ENCODE data around the gene RFX5.

Gene RFX5

GRCh38 chr1:151315565-151316235 is 31.4 kb downstream of the RFX5 start:
- DNase-seq = no peak

GRCh38 chr1:151314137-151314875 is 32.7 kb downstream of the RFX5 start:
- no peak for DNase-seq

DNA sequence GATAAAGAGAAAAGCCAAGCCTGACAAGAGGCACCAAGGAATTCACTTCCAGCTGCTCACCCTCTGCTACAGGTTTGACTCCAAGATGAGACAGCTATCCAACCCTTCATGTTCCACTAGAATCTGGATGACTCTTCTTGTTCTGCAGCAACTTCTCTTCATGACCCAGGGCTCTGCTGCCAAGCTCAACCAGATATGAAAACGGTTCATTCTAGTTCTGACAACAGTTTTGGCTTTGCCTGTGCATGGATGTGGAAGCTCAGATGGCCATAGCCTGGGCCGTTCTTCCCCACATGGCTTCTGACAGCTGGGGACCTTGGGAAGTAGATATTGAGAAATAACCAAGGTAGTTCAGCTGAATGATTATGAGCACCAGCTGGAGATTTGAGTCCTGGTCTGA is 33.6 kb downstream of the RFX5 start:
- no peak for DNase-seq

DNA sequence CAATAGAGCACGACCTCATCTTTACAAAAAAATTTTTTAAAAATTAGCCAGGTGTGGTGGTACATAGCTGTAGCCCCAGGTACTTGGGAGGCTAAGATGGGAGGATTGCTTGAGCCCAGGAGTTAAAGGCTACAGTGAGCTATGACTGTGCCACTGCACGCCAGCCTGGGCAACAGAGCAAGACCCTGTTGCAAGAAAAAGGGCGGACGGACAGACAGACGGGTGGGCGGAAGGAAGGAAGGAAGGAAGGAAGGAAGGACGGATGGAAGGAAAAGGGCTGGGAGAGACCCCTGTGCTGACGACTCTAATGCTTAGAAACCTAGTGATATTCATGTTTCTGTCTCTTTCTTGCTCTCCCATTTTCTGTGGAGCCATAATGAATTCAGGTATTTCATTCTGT is 34.2 kb downstream of the RFX5 start:
- no peak for DNase-seq

DNA sequence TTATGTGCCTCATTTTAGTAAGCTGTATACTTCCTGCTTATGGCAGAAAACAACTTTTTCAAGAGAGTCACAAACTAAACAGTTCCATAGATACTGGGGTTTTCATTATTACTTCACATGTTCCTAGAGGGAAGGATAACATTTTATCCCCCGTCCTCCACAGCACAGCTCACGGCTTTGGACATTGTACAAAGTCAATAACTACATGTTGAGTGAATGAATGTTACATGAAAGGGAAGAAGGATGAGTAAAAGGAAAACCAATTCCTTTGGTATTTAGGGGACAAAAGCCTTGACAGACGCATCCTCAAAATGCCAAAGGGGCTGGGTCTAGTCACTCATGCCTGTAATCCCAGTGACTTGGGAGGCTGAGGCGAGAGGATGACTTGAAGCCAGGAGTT is 34.6 kb downstream of the RFX5 start:
- DNase-seq = no peak

GRCh38 chr1:151311589-151312331 is 35.3 kb downstream of the RFX5 start:
- DNase-seq = no peak

DNA sequence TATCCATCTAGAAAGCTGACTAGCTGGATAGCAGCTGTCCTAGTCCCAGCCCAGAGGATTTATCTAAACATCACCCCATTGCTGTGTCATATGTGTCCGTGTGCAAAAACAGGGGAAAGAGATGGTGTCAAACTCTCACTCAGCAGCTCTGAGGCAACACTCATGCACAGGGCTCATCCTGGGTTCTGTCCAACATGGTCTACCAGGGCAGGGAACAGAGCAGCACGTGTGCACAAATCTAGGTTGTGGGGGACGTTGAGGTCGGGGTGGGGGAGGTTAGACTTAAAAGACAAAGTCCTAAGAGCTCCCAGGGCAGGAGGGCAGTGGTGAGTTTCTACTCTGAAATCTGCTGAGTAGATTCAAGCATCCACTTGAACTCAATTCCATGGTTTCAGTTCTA is 36.0 kb downstream of the RFX5 start:
- DNase-seq = no peak

DNA sequence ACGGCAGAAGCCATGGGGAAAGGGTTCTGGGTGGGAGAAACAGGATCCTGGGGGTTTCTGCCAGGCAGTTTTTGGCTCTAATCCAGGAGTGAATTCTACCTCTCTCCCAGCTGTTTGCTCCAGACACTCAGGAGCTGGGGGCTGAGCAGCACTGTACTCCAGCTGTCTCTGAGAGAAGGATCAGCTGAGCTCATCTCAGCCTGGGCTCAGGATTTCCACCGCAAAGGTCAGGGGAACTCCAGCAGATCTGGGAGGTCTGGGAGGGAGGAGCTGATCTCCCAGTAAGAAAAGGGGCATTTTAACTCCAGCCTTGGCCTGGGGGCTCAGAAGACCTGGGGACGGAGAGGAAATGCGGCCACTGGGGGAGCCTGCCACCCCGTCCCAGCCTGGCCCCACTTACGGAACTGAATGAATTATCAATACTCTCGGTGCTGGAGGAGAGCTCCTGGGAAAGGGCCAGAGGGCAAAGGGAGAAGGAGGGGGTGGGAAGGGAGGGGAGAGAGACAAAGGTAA is 37.2 kb downstream of the RFX5 start:
- DNase-seq = no peak

- DNase-seq = no peak
Measured at GRCh38 chr1:151294742-151295462, 52.1 kb downstream of the RFX5 start.

DNA sequence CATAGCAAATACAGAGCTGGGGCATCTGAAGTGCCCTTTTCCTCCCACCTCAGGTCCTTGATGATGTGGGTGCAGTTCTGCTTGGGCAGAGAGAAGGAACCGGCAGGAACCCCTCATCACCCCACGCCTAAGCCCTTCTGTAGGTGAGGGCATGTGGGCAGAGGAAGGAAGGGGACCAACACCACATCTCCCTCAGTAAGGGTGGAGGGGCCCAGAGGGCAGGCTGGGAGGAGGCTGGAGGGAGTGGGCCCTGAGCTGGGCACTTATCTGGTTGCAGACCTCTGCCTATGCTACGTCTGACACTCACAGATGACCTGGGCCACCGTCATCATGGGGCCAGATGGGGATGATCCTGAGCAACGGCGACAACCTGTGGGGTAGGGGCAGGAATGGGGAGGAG is 54.0 kb downstream of the RFX5 start:
- no peak for DNase-seq

- no peak for DNase-seq
Measured at GRCh38 chr1:151292207-151293030, 54.6 kb downstream of the RFX5 start.

DNA sequence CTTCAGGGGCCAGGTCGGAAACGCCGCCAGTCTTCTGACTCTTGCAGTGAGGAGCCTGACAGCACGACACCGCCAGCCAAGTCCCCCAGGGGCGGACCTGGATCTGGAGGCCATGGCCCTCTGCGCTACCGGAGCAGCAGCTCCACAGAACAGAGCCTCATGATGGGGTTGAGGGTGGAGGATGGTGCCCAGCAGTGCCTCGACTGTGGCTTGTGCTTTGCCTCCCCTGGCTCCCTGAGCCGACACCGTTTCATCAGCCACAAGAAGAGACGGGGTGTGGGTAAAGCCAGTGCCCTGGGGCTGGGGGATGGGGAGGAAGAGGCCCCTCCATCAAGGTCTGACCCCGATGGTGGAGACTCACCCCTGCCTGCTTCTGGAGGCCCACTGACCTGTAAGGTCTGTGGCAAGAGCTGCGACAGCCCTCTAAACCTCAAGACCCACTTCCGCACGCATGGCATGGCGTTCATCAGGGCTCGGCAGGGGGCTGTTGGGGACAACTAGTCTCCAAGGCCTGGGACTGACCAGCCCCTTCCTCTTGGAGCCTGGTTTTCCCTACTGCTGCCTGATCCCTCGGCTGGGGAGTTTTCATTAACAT is 56.2 kb downstream of the RFX5 start:
- no peak for DNase-seq
